IMR-90 (cell line): ENCODE results near the gene GPR35.

Experiments
- CTCF ChIP-seq: conservative IDR thresholded peaks from 2 replicates; pipeline ENCODE4 v1.5.1; 2012; ENCODE audit warnings: mild to moderate bottlenecking, low read depth, low read length, improper control_type of control experiment
- POLR2A ChIP-seq: IDR thresholded peaks from 2 replicates; pipeline ENCODE4 v1.6.1; 2012; ENCODE audit warnings: mild to moderate bottlenecking, low read depth, low read length
- RCOR1 ChIP-seq: IDR thresholded peaks from 2 replicates; pipeline ENCODE4 v1.6.1; 2012; ENCODE audit warnings: mild to moderate bottlenecking, low read length, improper control_type of control experiment; ENCODE audit not compliant: insufficient replicate concordance
- USF2 ChIP-seq: fragments of 150-350 bp; IDR thresholded peaks from 2 replicates; pipeline ENCODE4 v1.6.1; 2017; ENCODE audit warnings: mild to moderate bottlenecking, antibody characterized with exemption, low read length, low read depth
- TF ChIP-seq, protein P1 (sequence below): fragments of 150-350 bp; IDR thresholded peaks from 2 replicates; pipeline ENCODE4 v1.6.1; 2016; ENCODE audit warnings: low read depth, mild to moderate bottlenecking, low read length, moderate library complexity, borderline replicate concordance

DNA sequence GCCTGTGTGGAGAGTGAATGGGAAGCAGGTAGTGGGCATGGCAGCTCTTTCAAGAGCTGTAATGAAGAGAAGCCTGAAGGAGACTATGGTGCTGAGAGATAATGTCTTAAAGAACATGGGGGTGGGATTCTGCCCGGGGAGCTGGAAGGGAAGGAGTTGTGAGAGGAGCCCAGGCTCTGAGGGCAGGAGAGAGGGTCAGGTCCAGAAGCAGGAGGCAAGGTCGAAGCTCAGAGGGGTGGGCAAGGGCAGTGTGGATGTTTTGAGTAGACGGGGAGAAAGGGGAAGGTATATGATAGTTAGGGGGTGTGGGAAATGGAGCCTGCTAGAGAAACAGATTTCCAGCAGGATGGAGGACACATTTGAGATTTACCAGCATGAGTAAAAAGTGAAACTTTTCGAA, 36.6 kb upstream of the GPR35 start:
- TF ChIP-seq CTCF (no peak), RCOR1 (no peak), USF2 (no peak), POLR2A (no peak)
- TF ChIP-seq, protein P1, sequence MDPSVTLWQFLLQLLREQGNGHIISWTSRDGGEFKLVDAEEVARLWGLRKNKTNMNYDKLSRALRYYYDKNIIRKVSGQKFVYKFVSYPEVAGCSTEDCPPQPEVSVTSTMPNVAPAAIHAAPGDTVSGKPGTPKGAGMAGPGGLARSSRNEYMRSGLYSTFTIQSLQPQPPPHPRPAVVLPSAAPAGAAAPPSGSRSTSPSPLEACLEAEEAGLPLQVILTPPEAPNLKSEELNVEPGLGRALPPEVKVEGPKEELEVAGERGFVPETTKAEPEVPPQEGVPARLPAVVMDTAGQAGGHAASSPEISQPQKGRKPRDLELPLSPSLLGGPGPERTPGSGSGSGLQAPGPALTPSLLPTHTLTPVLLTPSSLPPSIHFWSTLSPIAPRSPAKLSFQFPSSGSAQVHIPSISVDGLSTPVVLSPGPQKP, result no peak
